GM23338 (cell line): ENCODE measurements around the gene MANEA.

Experiments
- CTCF ChIP-seq, 2 experiments: fragments of 200-600 bp in 1 of 2; sonication (generic) in 1 of 2; conservative IDR thresholded peaks; 2 replicates each; pipeline versions ENCODE4 v1.5.1 to v1.6.1; 2016 to 2017; ENCODE audit warnings: antibody characterized with exemption in 2 of 2, low read depth in 2 of 2, mild to moderate bottlenecking in 2 of 2, moderate library complexity in 1 of 2
- EZH2 ChIP-seq: fragments of 200-600 bp; sonication (generic); IDR thresholded peaks from one replicate; pipeline ENCODE4 v1.8.0; 2017; ENCODE audit warnings: antibody characterized with exemption, mild to moderate bottlenecking, low read depth; ENCODE audit not compliant: unreplicated experiment
- EZH2phosphoT487 ChIP-seq: fragments of 200-600 bp; sonication (generic); IDR thresholded peaks from one replicate; pipeline ENCODE4 v1.8.1; 2018; ENCODE audit warnings: antibody characterized with exemption; ENCODE audit not compliant: unreplicated experiment
- POLR2AphosphoS5 ChIP-seq: IDR thresholded peaks from 2 replicates; pipeline ENCODE4 v1.6.1; 2016; ENCODE audit warnings: antibody characterized with exemption, low read depth

- TF ChIP-seq CTCF (conservative IDR thresholded peaks at IDR 0.05; ENCODE audit: low read depth in 2 of 2) (no peak), EZH2phosphoT487 (no peak), EZH2 (no peak), POLR2AphosphoS5 (no peak)
These were observed 723 bp downstream of the MANEA start for GRCh38 chr6:95578106-95578410.
